HG02938 (cell line): Measurements from ENCODE around the gene FSIP1.

ENCODE experiments used
- ATAC-seq: cut with Tn5 transposase; IDR thresholded peaks from one replicate; pipeline ENCODE4 v1.9.1; 2021; ENCODE audit warnings: mild to moderate bottlenecking, moderate library complexity; ENCODE audit not compliant: unreplicated experiment

The FSIP1 gene

GRCh38 chr15:39556461-39556860, 226.2 kb downstream of the FSIP1 start:
- ATAC-seq = no peak

- no peak for ATAC-seq
Observed at GRCh38 chr15:39555885-39556284, 226.8 kb downstream of the FSIP1 start.

GRCh38 chr15:39554746-39555387, 227.8 kb downstream of the FSIP1 start:
- no peak for ATAC-seq

- ATAC-seq = no peak
Observed at GRCh38 chr15:39553947-39554693, 228.5 kb downstream of the FSIP1 start.

- no peak for ATAC-seq
Observed at GRCh38 chr15:39552556-39552955, 230.1 kb downstream of the FSIP1 start.

DNA sequence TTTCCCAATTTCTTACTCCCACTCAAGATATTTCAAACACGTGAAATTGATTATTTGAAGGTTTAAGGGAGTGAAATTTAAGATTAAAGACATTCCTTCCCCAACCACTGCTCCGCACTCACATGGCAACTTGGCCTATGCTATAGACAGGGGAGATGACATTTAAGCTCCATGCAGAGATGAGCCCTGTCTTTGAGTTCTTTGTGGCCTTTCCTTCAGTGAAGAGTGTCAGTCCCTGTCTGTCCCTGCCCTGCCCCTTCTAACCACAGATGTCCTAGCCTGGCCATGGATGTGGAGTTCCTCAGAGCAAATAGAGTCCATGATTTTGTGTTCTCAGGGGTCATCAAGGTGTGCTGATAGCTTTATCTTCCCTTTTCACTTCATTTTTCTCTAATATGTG, 231.2 kb downstream of the FSIP1 start:
- ATAC-seq = no peak
